Subcutaneous abdominal adipose tissue (tissue), 5 donors: Measurements from ENCODE around the gene HSPB3.
"Not testable (repeated sequence)": the region's sequence is repeated elsewhere in the genome, so short reads cannot be mapped to it uniquely, and the experiment has no call there.

Experiments used
- H3K27ac ChIP-seq: one replicate; pipeline ENCODE4 v1.7.0; 2013; ENCODE audit warnings: low read depth, mild to moderate bottlenecking, inconsistent platforms, low read length, moderate library complexity
- H3K27me3 ChIP-seq, 5 donors: one replicate each; pipeline ENCODE4 v1.7.0; 2013; ENCODE audit warnings: low read length in 5 of 5, inconsistent platforms in 1 of 5; ENCODE audit not compliant: control insufficient read depth in 5 of 5, insufficient read depth in 4 of 5
- H3K36me3 ChIP-seq, 5 donors: one replicate each; pipeline ENCODE4 v1.7.0; 2013; ENCODE audit warnings: low read length in 5 of 5; ENCODE audit not compliant: control insufficient read depth in 5 of 5, insufficient read depth in 5 of 5
- H3K4me1 ChIP-seq, 5 donors: one replicate each; pipeline ENCODE4 v1.7.0; 2013; ENCODE audit warnings: low read length in 5 of 5, mild to moderate bottlenecking in 3 of 5, moderate library complexity in 1 of 5; ENCODE audit not compliant: control insufficient read depth in 5 of 5, insufficient read depth in 5 of 5
- H3K4me3 ChIP-seq, 5 donors: one replicate each; pipeline ENCODE4 v1.7.0; 2013; ENCODE audit warnings: low read length in 5 of 5, low read depth in 1 of 5
- H3K9ac ChIP-seq, 5 donors: one replicate each; pipeline ENCODE4 v1.7.0; 2013; ENCODE audit warnings: low read length in 5 of 5, mild to moderate bottlenecking in 4 of 5, moderate library complexity in 3 of 5
- H3K9me3 ChIP-seq, 5 donors: one replicate each; pipeline ENCODE4 v1.7.0; 2013; ENCODE audit warnings: low read length in 5 of 5; ENCODE audit not compliant: control insufficient read depth in 5 of 5
- donor health status: healthy.
- donor health status: healthy.
- donor health status: healthy.
- donor health status: healthy.
- donor health status: healthy.

HSPB3 gene

GRCh38 chr5:54426209-54426608 lies 29.3 kb upstream of the HSPB3 start:
- no peaks in the 10 kb centered on the region for H3K36me3 ChIP-seq
- no peaks in the 10 kb centered on the region for H3K9me3 ChIP-seq
- no peak overlapping the region for H3K4me3 ChIP-seq
- H3K27ac ChIP-seq: no peak overlapping the region
- H3K9ac ChIP-seq: no peak overlapping the region
- peaks cover 0 to 2% (median 0%) of the 10 kb centered on the region in 5 donors for H3K27me3 ChIP-seq
- no peaks in the 10 kb centered on the region for H3K4me1 ChIP-seq

- not testable (repeated sequence) for H3K9ac ChIP-seq, H3K4me3 ChIP-seq, H3K27me3 ChIP-seq, H3K4me1 ChIP-seq, H3K9me3 ChIP-seq, H3K27ac ChIP-seq, H3K36me3 ChIP-seq
Observed at GRCh38 chr5:54434650-54435049, 20.8 kb upstream of the HSPB3 start.

GRCh38 chr5:54438620-54439389 lies 16.7 kb upstream of the HSPB3 start:
- Histone ChIP-seq H3K27me3 (no peaks in the 10 kb centered on the region), H3K9me3 (no peaks in the 10 kb centered on the region), H3K36me3 (no peaks in the 10 kb centered on the region), H3K27ac (no peak overlapping the region), H3K4me3 (no peak overlapping the region), H3K4me1 (peaks cover 0 to 4% (median 0%) of the 10 kb centered on the region in 5 donors), H3K9ac (no peak overlapping the region)

GRCh38 chr5:54440456-54440893 lies 15.0 kb upstream of the HSPB3 start:
- Histone ChIP-seq H3K27ac (no peak overlapping the region), H3K4me3 (no peak overlapping the region), H3K9me3 (no peaks in the 10 kb centered on the region), H3K36me3 (no peaks in the 10 kb centered on the region), H3K27me3 (no peaks in the 10 kb centered on the region), H3K4me1 (peaks cover 0 to 4% (median 0%) of the 10 kb centered on the region in 5 donors), H3K9ac (no peak overlapping the region)

- Histone ChIP-seq H3K4me3 (no peak overlapping the region), H3K27me3 (no peaks in the 10 kb centered on the region), H3K9me3 (no peaks in the 10 kb centered on the region), H3K36me3 (no peaks in the 10 kb centered on the region), H3K9ac (no peak overlapping the region), H3K27ac (no peak overlapping the region), H3K4me1 (peaks cover 0 to 4% (median 0%) of the 10 kb centered on the region in 5 donors)
Observed at GRCh38 chr5:54442271-54442670, 13.2 kb upstream of the HSPB3 start.

- Histone ChIP-seq H3K9ac (no peak overlapping the region), H3K36me3 (no peaks in the 10 kb centered on the region), H3K4me1 (peaks cover 0 to 4% (median 0%) of the 10 kb centered on the region in 5 donors), H3K9me3 (no peaks in the 10 kb centered on the region), H3K4me3 (no peak overlapping the region), H3K27me3 (no peaks in the 10 kb centered on the region), H3K27ac (no peak overlapping the region)
Observed at GRCh38 chr5:54443270-54443669, 12.2 kb upstream of the HSPB3 start.

GRCh38 chr5:54445691-54446378 lies 9.7 kb upstream of the HSPB3 start:
- no peaks in the 10 kb centered on the region for H3K9me3 ChIP-seq
- no peaks in the 10 kb centered on the region for H3K36me3 ChIP-seq
- H3K4me3 ChIP-seq: no peak overlapping the region
- no peak overlapping the region for H3K9ac ChIP-seq
- H3K27ac ChIP-seq: no peak overlapping the region
- no peaks in the 10 kb centered on the region for H3K27me3 ChIP-seq
- no peaks in the 10 kb centered on the region for H3K4me1 ChIP-seq

GRCh38 chr5:54446379-54446732 lies 9.1 kb upstream of the HSPB3 start:
- no peaks in the 10 kb centered on the region for H3K36me3 ChIP-seq
- no peak overlapping the region for H3K4me3 ChIP-seq
- H3K4me1 ChIP-seq: no peaks in the 10 kb centered on the region
- H3K27ac ChIP-seq: no peak overlapping the region
- no peak overlapping the region for H3K9ac ChIP-seq
- H3K27me3 ChIP-seq: no peaks in the 10 kb centered on the region
- H3K9me3 ChIP-seq: no peaks in the 10 kb centered on the region

- no peaks in the 10 kb centered on the region for H3K9me3 ChIP-seq
- no peaks in the 10 kb centered on the region for H3K4me1 ChIP-seq
- H3K27ac ChIP-seq: no peak overlapping the region
- no peaks in the 10 kb centered on the region for H3K36me3 ChIP-seq
- H3K9ac ChIP-seq: no peak overlapping the region
- no peaks in the 10 kb centered on the region for H3K27me3 ChIP-seq
- H3K4me3 ChIP-seq: no peak overlapping the region
Observed at GRCh38 chr5:54449923-54450322, 5.6 kb upstream of the HSPB3 start.

GRCh38 chr5:54450542-54450941 lies 5.0 kb upstream of the HSPB3 start:
- Histone ChIP-seq H3K9ac (no peak overlapping the region), H3K9me3 (no peaks in the 10 kb centered on the region), H3K27ac (no peak overlapping the region), H3K27me3 (no peaks in the 10 kb centered on the region), H3K4me3 (no peak overlapping the region), H3K4me1 (no peaks in the 10 kb centered on the region), H3K36me3 (no peaks in the 10 kb centered on the region)
